GM18951 (cell line): Measurements from ENCODE around the gene AHNAK.

Experiments used
- POLR2A ChIP-seq: IDR thresholded peaks from 4 replicates; pipeline ENCODE4 v1.6.1; 2011; ENCODE audit warnings: mild to moderate bottlenecking; ENCODE audit not compliant: insufficient read length, insufficient read depth; ENCODE audit errors: extremely low read depth
- in situ Hi-C: fragments of 300-500 bp; cut with MboI; formaldehyde crosslinking; loops from one replicate; pipeline ENCODE4 v1.12.0; 2022; ENCODE audit warnings: low sequenced_read_pairs, mixed read lengths, inconsistent platforms; ENCODE audit not compliant: unreplicated experiment

Gene AHNAK

GRCh38 chr11:62393061-62393611 lies 153.5 kb downstream of the AHNAK start:
- no peak for TF ChIP-seq POLR2A
- in situ Hi-C loops, result loop anchor here (25.0 kb wide), 1 partner anchor 469 kb away; no protein-coding TSS in a partner anchor

DNA sequence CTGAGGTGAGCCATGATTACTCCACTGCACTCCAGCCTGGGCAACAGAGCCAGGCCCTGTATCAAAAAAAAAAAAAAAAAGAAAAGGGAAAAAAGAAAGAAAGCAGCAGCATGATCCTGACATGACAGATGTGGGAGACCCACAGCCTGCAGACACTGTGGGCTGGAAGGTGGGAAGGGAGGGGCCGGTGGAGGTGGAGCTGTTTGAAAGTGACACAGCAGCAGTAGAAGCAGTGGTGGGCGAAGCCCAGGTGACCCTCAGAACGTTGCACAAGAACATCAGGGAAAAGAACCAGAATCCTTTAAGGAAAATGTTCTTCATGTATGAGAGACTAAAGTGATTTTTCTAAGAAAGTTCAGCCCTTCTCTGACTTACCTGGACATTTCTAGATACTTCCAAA lies 154.1 kb downstream of the AHNAK start:
- in situ Hi-C loops, result loop anchor here (25.0 kb wide), 1 partner anchor 470 kb away; no protein-coding TSS in a partner anchor

GRCh38 chr11:62391642-62392425 lies 154.8 kb downstream of the AHNAK start:
- in situ Hi-C loops, result loop anchor here (25.0 kb wide), 1 partner anchor 470 kb away; no protein-coding TSS in a partner anchor
- TF ChIP-seq POLR2A, result no peak

More for the DNA sequence above, 154.1 kb downstream of the AHNAK start:
- no peak for TF ChIP-seq POLR2A

GRCh38 chr11:62390722-62391121 lies 155.9 kb downstream of the AHNAK start:
- TF ChIP-seq POLR2A, result no peak
- in situ Hi-C loops, result loop anchor here (25.0 kb wide), 1 partner anchor 472 kb away; no protein-coding TSS in a partner anchor

DNA sequence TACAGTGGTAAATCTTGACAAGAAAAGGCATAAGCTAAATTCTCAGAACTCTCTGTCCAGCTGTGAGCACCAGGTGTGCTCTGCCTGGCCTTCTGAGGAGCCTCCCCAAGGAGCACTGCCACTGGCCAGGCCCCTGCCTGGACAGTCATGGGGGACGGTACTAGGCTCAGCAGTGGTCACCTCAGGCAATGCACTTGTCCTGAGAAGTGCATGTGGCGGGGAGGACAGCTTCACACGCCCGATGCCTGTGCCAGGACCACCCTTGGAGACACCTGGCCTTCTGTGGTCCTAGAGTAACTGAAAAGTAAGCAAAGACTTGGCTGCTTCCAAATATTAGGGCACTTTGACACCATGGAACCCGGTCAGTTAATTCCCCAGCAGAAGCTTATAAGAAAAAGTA lies 156.4 kb downstream of the AHNAK start:
- no peak for TF ChIP-seq POLR2A
- in situ Hi-C loops, result loop anchor here (25.0 kb wide), 1 partner anchor 472 kb away; no protein-coding TSS in a partner anchor

DNA sequence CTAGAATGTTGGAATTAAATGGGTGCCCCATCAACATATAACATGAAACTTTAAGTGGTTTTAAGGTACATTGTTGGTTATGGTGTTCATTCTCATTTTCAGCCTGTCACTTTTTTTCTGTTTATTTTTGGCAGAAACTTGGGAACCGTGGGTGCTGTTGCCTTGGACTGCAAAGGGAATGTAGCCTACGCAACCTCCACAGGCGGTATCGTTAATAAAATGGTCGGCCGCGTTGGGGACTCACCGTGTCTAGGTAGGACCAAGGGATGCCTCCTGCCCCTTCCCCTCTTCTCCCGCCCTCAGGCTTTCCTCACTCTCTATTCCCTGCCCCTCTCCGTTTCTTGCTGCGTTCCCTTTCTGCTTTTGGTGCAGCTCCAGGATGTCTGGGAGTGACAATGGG lies 157.6 kb downstream of the AHNAK start:
- in situ Hi-C loops, result loop anchor here (25.0 kb wide), 1 partner anchor 473 kb away; no protein-coding TSS in a partner anchor
- TF ChIP-seq POLR2A, result no peak

- TF ChIP-seq POLR2A, result no peak
- in situ Hi-C loops, result loop anchor here (25.0 kb wide), 1 partner anchor 475 kb away; no protein-coding TSS in a partner anchor
These were observed 159.2 kb downstream of the AHNAK start for GRCh38 chr11:62387381-62387780.

GRCh38 chr11:62386083-62386482 lies 160.5 kb downstream of the AHNAK start:
- in situ Hi-C loops, result loop anchor here (25.0 kb wide), 1 partner anchor 476 kb away; no protein-coding TSS in a partner anchor

DNA sequence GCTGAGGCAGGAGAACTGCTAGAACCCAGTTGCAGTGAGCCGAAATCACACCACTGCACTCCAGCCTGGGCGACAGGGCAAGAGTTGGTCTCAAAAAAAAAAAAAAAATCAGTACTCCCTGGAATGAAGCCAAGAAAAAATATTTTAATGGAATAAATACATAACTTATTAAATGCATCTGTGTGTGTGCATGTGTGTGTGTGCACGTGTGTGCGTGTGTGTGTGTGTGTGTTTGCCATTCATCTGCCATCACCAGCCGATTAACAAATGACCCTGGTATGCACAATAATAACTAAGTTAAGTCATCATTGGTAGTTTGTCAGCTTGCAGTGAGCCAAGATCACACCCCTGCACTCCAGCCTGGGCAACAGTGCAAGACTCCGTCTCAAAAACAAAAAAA lies 162.8 kb downstream of the AHNAK start:
- TF ChIP-seq POLR2A, result no peak
- in situ Hi-C loops, result loop anchor here (25.0 kb wide), 1 partner anchor 478 kb away; no protein-coding TSS in a partner anchor
